ENCODE measurements around the gene NFIA.

DNA sequence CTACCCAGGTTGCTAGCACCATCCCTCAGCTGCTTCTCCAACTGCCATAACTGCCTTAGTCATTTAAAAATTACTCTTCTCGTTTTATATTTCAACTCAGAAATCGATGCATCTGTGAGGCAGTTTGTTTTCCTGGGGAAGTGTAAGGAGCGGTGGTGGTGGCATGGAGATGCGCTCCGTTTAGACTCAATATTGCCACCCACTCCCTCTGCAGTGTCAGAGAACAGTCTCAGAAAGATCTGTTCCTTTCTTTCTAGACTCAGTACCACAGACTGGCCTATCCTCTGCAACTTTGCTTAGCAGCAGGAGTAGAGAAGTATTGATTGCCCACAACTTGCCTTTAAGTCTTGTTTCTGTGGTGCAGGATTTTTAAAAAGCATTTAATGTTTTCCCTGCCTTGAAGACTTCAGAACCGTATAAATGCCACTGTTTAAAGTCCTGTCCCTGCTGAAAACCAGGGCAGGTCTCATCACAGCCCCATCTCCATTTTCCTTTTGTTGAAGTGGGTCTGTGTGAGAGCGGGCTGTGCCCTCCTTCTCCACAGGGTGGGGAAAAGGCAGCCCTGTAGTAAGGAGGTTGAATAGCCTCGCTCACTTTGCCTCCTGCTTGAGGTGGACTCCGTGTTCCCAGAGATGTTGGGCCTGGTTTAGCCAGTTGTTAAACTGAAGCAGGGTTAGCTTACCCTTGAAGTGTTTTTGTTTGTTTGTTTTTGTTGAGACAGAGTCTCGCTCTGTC is 105.2 kb downstream of the NFIA start:
- TF ChIP-seq ZNF384 (IDR thresholded peaks at IDR 0.05; ENCODE audit: low read depth, low read length) (no peak), FOSL1 (tag; conservative IDR thresholded peaks at IDR 0.05) (no peak)
